MCF 10A (cell line): ENCODE measurements around the gene BRAT1. TPM values are rescaled to one million over a fixed set of nuclear protein-coding genes. Genes with fewer than 3 reads are reported as not detected.

Experiments
- BruUV-seq: library from RNA; stranded (reverse); fragments of 400-500 nt; replicated peaks from 2 replicates; lab custom pipeline; 2021; lab: Mats Ljungman, UMichigan
- CTCF ChIA-PET: fragments of 300-600 bp; sonication (Branson Sonifier 250); formaldehyde crosslinking; extraction: SDS; loops from one replicate; lab custom pipeline; 2021; ENCODE audit warnings: antibody characterized with exemption, inconsistent platforms; lab: Yijun Ruan, JAX
- POLR2A ChIA-PET: fragments of 300-600, 350-650 bp; sonication (Branson Sonifier 250); formaldehyde crosslinking; extraction: SDS; loops from one replicate; lab custom pipeline; 2020; ENCODE audit warnings: antibody characterized with exemption, inconsistent platforms; lab: Yijun Ruan, JAX
- DNase-seq: peaks from one replicate; pipeline ENCODE4 v3.0.0-alpha.2; 2018; ENCODE audit not compliant: unreplicated experiment
- H3K27ac Mint-ChIP-seq: one replicate; pipeline ENCODE4 v1.8.0; 2022; ENCODE audit warnings: mild to moderate bottlenecking, low read depth, mixed read lengths; ENCODE audit not compliant: unreplicated experiment
- H3K27me3 Mint-ChIP-seq: one replicate; pipeline ENCODE4 v1.8.0; 2022; ENCODE audit warnings: mixed read lengths; ENCODE audit not compliant: insufficient read depth, unreplicated experiment
- H3K36me3 Mint-ChIP-seq: one replicate; pipeline ENCODE4 v1.8.0; 2022; ENCODE audit warnings: mild to moderate bottlenecking, moderate library complexity, mixed read lengths; ENCODE audit not compliant: insufficient read depth, unreplicated experiment
- H3K4me1 Mint-ChIP-seq: one replicate; pipeline ENCODE4 v1.8.0; 2022; ENCODE audit warnings: mixed read lengths; ENCODE audit not compliant: insufficient read depth, unreplicated experiment
- H3K4me3 Mint-ChIP-seq: one replicate; pipeline ENCODE4 v1.8.0; 2022; ENCODE audit warnings: mild to moderate bottlenecking, moderate library complexity, mixed read lengths; ENCODE audit not compliant: unreplicated experiment
- H3K9me3 Mint-ChIP-seq: one replicate; pipeline ENCODE4 v1.8.0; 2022; ENCODE audit warnings: mixed read lengths; ENCODE audit not compliant: unreplicated experiment
- CTCF ChIP-seq: fragments of 200-600 bp; IDR thresholded peaks from one replicate; pipeline ENCODE4 v1.8.0; 2022; ENCODE audit warnings: antibody characterized with exemption, mild to moderate bottlenecking; ENCODE audit not compliant: unreplicated experiment
- intact Hi-C: fragments of 100-400 bp; cut with micrococcal nuclease; formaldehyde crosslinking; loops from 2 replicates; pipeline ENCODE4 v1.14.1; 2022
- total RNA-seq: library from RNA; stranded (reverse); gene quantifications from 2 replicates; pipeline ENCODE4 v1.2.3, GENCODE V29; 2022

BRAT1 gene
- total RNA-seq, 1 experiment from 2014 or later, result 18.0 TPM

- ChIA-PET POLR2A (no interaction called here), CTCF (interaction anchor here (0.6 kb wide), 1 partner anchor 127 kb away, joined by 4 read pairs; no protein-coding TSS in a partner anchor)
- H3K27me3 Mint-ChIP-seq, result no peaks in the 10 kb centered on the region
- TF ChIP-seq CTCF, result no peak
- no peaks in the 10 kb centered on the region for H3K4me1 Mint-ChIP-seq
- no TSS peak for BruUV-seq
- no peaks in the 10 kb centered on the region for H3K36me3 Mint-ChIP-seq
- no peak for DNase-seq
- H3K4me3 Mint-ChIP-seq, result no peak overlapping the region
- intact Hi-C loops, result no loop called here
- H3K27ac Mint-ChIP-seq, result no peak overlapping the region
- H3K9me3 Mint-ChIP-seq, result no peaks in the 10 kb centered on the region
Measured at GRCh38 chr7:2516194-2516555, 39.1 kb downstream of the BRAT1 start.

GRCh38 chr7:2515424-2516193 lies 39.7 kb downstream of the BRAT1 start:
- POLR2A ChIA-PET, result no interaction called here
- no peaks in the 10 kb centered on the region for H3K36me3 Mint-ChIP-seq
- intact Hi-C loops, result no loop called here
- CTCF ChIA-PET, result interaction anchor here (0.6 kb wide), 1 partner anchor 127 kb away, joined by 4 read pairs; no protein-coding TSS in a partner anchor
- no peak overlapping the region for H3K4me3 Mint-ChIP-seq
- no peaks in the 10 kb centered on the region for H3K9me3 Mint-ChIP-seq
- no peak overlapping the region for H3K27ac Mint-ChIP-seq
- no TSS peak for BruUV-seq
- no peaks in the 10 kb centered on the region for H3K27me3 Mint-ChIP-seq
- no peak for TF ChIP-seq CTCF
- H3K4me1 Mint-ChIP-seq, result no peaks in the 10 kb centered on the region
- DNase-seq, result no peak

- H3K9me3 Mint-ChIP-seq, result no peaks in the 10 kb centered on the region
- no peaks in the 10 kb centered on the region for H3K27me3 Mint-ChIP-seq
- no TSS peak for BruUV-seq
- no peak overlapping the region for H3K27ac Mint-ChIP-seq
- ChIA-PET POLR2A (no interaction called here), CTCF (no interaction called here)
- intact Hi-C loops, result no loop called here
- DNase-seq, result no peak
- H3K4me1 Mint-ChIP-seq, result no peaks in the 10 kb centered on the region
- H3K36me3 Mint-ChIP-seq, result no peaks in the 10 kb centered on the region
- no peak for TF ChIP-seq CTCF
- H3K4me3 Mint-ChIP-seq, result no peak overlapping the region
Measured at GRCh38 chr7:2514473-2515423, 40.6 kb downstream of the BRAT1 start.

GRCh38 chr7:2513702-2514101 lies 41.6 kb downstream of the BRAT1 start:
- CTCF ChIA-PET, result no interaction called here

More at GRCh38 chr7:2513702-2514101, 41.6 kb downstream of the BRAT1 start:
- no peak for DNase-seq
- Mint-ChIP-seq H3K36me3 (no peaks in the 10 kb centered on the region), H3K9me3 (no peaks in the 10 kb centered on the region), H3K27me3 (no peaks in the 10 kb centered on the region), H3K27ac (no peak overlapping the region), H3K4me1 (peaks cover 5% of the 10 kb centered on the region), H3K4me3 (no peak overlapping the region)
- POLR2A ChIA-PET, result no interaction called here
- no peak for TF ChIP-seq CTCF
- intact Hi-C loops, result no loop called here
- BruUV-seq, result no TSS peak
